TTC549 (cell line): Measurements from ENCODE around the gene ZNF705A.
"Not testable (repeated sequence)": the region's sequence is repeated elsewhere in the genome, so short reads cannot be mapped to it uniquely, and the experiment has no call there.

ENCODE experiments used
- FAIRE-seq: peaks from 2 replicates; lab custom pipeline; 2012; peaks lifted over from hg19 to GRCh38; lab: Jason Lieb, UNC

ZNF705A gene

DNA sequence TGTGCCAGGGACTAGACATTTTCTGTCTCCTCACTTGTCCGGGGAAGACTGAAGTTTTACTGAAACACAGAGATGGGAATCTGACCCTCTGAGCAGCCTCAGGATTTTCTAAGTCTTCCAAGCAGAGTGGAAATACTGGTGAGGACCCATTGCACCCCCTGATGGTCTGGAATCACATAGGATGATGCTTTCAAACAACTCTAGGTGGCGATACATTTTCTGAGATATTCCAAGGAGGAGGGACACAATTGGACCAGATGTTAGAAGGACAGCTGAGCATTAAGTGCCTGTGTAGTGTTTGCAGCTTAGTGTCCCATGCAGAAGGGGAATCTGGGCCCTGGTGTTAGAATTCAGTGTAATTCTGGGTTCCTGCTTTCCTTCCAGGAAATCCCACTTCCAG lies 31.3 kb downstream of the ZNF705A start:
- not testable (repeated sequence) for FAIRE-seq

DNA sequence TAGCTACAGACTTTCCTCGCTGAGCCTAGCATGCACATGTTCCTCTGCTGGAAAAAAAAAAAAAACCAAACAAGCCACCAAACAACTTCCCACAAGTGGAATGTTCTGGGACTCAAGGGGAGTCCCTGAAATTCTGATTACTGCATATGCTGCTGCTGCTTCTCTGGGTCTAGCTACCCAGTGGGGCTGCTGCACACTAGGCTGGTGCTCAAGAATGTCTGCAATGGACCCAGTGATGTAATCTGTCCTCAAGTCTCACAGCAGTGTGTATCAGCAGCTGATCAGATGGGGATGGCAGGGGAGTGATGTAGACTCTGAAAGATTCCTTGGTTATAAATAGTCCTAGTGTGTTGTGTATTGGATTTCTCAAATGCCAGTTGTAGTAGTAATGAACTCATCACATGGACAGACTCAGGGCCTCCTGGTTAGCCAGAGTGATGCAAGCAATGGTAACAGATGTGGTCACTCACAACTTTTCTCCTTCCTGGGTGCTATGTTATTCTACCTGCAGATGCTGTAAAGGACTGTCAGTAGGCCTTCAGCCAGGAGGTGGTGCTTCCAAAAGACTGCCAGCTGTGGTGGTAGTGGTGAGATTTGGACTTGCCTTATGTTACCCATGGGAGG lies 41.0 kb downstream of the ZNF705A start:
- FAIRE-seq = not testable (repeated sequence)

DNA sequence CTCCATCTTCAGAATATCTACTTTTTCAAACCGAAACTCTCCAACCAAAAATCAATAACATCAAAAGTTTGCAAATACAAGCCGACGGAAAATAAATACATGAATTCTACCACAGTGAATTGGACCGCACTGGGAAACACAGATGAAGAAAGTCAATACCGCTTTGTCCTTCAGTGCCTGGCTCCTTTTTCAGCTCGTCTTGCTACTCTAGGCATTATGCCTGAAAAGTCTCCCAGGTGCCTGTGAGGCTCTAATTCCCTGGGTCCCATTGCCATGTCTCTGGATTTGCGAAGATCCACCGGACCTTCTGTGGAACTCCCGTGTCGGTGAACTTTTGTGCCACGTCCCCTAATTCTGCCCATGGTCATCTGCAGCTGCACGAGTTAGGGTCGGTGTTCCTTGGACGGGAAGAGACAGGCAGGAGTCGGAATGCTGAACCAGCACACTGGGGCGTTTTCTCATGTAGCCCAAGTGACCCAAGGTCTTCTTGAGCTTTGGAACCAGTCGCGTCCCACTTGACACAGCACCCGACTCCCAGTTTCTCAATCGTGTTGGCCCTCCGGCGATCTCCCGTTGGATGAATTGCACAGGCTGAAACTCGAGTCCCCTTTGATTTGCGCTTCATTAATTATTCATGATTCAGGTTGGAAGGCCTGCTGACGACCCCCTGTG lies 62.0 kb downstream of the ZNF705A start:
- FAIRE-seq = not testable (repeated sequence)

DNA sequence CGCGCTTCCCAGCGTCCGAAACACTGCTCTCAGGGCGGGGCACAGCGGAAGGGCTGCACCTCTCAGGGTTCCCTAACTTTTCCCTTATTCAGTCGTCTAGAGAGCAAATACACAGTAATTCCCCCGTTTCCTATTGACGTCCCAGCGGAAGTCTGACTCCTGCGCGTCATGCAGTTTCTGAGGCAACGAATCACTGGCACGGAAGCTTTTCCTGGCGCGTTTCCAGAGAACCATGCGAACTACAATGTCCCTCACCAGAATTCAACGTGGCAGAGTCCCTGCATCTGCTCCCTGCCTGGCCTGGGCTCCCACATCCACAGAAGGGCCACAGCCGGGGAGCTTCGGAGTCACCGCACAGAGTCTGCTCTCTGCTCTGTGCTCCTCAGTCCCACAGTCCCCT lies 64.6 kb downstream of the ZNF705A start:
- FAIRE-seq = not testable (repeated sequence)

DNA sequence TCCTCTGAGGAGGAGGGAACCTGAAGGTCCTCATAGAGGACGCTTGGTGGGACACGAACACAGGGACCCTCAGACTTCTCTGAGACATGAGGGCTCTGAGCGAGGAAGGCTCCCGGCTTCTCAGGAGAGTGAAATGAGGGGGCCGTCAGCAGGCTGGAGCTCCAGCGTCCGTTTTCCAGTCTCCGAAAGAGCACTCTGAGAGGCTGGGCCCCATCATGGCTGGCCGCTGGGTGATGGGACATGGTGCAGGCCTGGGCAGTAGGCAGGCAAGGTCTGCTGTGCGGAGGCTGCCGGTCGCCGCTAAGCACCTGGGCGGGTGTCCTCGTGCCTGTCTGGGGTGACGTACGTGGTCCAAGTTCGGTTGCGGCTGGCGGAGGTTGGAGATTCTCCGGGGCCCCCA lies 65.0 kb downstream of the ZNF705A start:
- FAIRE-seq = not testable (repeated sequence)

DNA sequence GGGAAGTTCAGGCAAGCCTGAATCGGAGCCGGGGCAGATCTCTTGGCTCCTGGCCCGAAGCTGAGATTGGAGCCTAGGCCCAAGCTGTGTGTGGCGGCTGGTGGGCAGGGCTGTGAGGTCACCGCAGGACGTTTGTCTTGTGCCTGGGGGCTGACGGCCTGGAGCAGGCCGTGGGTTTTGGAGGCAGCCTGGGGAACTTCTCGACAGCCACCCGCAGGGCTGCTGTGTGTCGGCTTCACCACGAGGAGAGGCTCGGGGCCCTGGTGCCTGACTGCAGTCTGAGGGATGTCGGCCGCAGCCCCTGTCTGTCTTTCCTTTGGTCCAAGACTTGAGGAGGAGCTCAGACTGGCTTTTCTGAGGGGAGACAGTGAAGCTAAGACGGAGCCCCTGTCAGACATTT lies 65.5 kb downstream of the ZNF705A start:
- not testable (repeated sequence) for FAIRE-seq

DNA sequence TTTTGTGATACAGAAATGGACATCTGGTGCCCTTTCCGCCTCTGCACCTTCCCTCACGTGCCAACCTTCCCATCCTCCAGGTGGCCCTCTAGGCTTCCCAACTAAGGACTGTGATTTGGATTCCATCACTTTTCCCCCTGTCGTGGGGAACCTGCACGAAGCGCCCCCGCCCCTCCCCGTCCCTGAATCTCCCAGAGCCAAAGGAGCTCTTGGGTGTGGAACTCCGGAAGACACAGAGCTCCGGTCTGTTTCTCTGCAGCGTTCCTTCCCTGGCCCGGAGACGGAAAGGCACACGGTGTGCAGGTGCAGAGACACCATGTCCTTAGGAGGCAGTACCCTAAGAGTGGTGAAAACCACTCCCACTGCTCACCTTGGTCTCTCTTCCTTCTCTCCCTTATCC lies 66.8 kb downstream of the ZNF705A start:
- not testable (repeated sequence) for FAIRE-seq

DNA sequence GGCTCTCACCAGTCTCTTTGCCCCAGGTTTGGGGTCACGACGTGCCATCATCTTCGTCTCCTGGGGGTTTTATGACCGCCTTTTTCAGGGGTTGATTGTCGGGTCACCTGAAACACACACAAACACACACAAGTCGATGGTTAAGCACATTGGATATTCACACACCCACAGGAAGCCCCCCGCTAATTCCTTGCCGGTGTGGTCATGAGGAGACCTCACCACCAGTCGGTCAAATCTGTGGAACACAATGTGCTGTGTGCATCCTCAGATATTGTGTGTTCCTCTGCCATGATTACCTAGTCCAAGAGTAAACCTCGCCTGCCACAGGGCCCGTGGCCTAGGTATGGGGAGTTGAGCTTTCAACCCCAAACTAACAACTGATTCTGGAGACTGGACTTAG lies 68.0 kb downstream of the ZNF705A start:
- not testable (repeated sequence) for FAIRE-seq

DNA sequence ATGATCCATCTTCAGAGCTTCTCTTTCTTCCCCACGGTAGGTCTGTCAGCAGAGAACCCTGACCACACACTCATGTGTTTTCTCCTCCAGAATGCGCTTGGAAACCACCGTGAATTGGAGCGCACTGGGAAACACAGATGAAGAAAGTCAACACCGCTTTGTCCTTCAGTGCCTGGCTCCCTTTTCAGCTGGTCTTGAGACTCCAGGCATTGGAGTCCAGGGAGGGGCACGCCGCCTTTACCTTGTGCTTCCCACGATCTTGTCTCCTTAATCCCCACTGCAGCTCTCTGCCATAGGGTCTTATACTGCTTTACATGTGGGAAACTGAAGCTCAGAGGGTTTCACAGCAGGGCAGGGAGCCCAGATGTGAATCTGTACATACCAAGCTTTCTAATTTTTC lies 69.5 kb downstream of the ZNF705A start:
- FAIRE-seq = no peak

DNA sequence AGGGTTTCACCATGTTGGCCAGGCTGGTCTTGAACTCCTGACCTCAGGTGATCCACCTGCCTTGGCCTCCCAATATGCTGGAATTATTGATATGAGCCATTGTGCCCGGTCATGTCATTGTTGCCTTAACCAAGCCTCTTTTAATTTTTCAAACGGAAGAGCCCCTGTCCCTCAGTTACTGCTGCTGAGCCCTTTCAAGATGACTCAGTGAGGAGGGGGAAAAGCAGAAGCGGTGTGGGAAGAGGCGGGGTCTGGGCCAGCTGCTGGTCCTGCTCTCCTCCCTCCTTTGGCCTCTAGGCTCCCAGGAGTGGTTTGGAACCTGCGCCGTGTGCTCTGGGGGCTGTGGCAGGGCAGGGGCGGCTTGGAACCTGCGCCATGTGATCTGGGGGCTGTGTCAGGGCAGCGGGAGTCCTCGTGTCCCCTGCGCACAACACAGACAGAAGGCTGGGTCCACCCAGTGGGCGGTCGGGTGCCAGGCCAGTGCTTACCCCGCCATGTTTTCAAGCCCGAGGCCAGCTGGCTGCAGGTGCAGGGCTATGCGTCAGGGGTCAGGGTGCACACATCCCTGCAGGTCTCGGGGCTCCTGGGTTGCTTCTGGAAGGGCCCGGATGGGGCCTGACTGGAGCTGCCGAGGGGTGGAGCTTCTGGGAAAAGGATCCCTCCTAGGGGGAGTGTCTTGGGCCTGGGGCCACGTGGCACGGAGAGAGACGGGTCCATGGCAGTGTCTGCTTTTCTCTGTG lies 70.3 kb downstream of the ZNF705A start, which contains the start of gene FAM90A1:
FAM90A1 (minus strand) TSS at position 627 of the 740 bp plus-strand sequence. CDS start 2,786 bp downstream, outside the sequence.
- FAIRE-seq = not testable (repeated sequence)

DNA sequence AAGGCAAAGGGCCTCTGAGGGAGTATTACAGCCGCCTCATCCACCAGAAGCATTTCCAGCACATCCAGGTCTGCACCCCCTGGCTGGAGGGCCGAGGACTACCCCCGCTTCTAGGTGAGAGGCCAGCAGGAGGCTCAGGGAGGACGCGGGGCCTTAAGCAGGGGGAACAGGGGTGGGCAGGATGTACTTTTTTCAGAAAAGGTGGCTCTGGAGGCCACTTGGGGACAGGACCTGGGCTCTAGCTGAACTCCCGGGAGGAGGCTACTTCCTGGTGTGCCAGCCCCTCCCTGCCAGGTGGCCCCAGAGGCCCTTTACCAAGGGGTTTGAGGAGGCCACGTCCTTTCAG lies 70.9 kb downstream of the ZNF705A start:
- not testable (repeated sequence) for FAIRE-seq

DNA sequence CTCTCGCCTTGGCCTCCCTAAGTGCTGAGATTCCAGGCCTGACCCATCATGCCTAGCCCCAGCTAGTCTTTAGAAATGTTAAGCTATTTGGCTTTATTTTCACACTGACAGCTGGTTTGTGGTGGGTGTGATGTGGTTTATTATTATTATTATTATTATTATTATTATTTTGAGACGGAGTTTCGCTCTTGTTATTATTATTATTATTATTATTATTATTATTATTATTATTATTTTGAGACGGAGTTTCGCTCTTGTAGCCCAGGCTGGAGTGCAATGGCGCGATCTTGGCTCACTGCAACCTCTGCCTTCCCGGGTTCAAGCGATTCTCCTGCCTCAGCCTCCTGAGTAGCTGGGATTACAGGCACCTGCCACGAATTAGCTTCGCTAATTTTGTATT lies 71.8 kb downstream of the ZNF705A start:
- not testable (repeated sequence) for FAIRE-seq

DNA sequence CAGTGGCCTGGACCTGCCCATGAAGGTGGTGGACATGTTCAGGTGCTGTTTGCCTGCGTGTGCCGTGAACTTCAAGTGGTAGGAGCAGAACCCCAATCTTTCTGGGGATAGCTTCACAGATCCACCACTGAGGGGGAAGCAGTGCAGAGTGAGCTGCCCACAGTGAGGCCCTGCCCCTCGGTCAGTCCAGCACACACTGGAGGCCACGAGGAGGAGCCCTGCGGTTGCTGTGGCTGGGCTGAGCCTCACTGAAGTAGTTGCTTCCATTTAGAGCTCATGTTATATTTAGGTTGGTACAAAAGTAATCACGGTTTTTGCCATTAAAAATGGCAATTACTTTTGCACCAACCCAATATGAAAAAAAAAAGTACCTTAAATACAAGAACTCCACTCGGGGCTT lies 72.7 kb downstream of the ZNF705A start:
- FAIRE-seq = not testable (repeated sequence)
